ENCODE data around the gene GDF11. TPM values are rescaled to one million over a fixed set of nuclear protein-coding genes. Genes with fewer than 3 reads are reported as not detected.

GDF11 gene
- total RNA-seq, 1 experiment from 2014 or later, result 5.3 TPM

DNA sequence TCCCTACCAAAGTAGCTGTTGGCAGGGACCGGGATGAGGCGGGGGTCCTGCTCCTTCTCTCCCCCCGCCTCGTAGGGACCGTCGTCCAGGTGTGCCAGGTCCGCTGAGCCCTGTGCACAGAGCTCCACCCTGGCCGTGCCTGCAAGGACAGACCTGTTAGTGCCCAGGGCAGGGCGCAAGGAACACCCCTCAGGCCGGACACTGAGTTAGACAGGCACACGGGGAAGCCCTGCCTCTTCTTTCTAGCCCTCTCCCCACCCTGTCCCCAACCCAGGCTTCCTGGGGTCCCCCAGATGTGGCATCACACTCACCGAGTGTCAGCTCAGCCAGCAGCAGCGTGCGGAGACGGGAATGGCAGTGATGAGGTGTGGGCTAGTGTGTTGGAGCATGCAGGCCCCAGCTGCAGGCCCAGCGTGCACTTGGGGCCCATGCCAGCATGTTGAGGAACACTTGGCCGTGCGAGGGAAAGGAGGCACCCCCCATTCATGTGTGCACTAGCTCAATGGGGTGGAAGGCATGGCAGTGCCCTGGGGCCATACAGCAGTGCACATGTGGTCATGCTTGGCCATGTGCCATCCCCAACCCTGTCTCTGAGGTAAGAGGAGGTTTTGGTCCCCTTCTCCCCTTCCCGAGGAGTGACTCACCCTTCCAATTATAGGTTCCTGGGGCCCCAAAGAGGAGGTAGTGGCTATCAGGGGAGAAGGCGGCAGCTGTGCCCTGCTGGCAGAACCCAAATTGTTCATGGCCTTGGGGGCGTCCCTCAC lies 42.5 kb upstream of the GDF11 start:
- no peak overlapping the region for H2AFZ ChIP-seq (ENCODE audit: low read depth, low read length, poor library complexity, severe bottlenecking)
- CTCF ChIA-PET, result interaction anchor here (1.2 kb wide), 1 partner anchor 36 kb away, joined by 3 read pairs; no protein-coding TSS in a partner anchor
- H3K4me3 ChIP-seq (replicated peaks in 1 of 2; ENCODE audit: low read depth in 1 of 2, low read length in 2 of 2), result no peak overlapping the region
- H3K27me3 ChIP-seq (ENCODE audit: insufficient read depth, low read length), result no peaks in the 10 kb centered on the region
- no peak overlapping the region for H3K9ac ChIP-seq (ENCODE audit: low read length)
- no peak for DNase-seq (ENCODE audit: low read depth, low spot score)
- no peaks in the 10 kb centered on the region for H3K9me3 ChIP-seq (ENCODE audit: control insufficient read depth in 1 of 2, insufficient read depth in 1 of 2, low read depth in 1 of 2, low read length in 2 of 2)
- no peaks in the 10 kb centered on the region for H3K79me2 ChIP-seq (ENCODE audit: insufficient read depth, low read length)
- intact Hi-C loops (cut with micrococcal nuclease), result no loop called here
- H3K4me1 ChIP-seq (ENCODE audit: control insufficient read depth in 1 of 2, insufficient read depth in 2 of 2, low read length in 2 of 2), result peaks cover 0 to 4% of the 10 kb centered on the region in 2 experiments; a peak in 1 of 4 replicates
- no peaks in the 10 kb centered on the region for H3K36me3 ChIP-seq (ENCODE audit: control insufficient read depth in 1 of 2, insufficient read depth in 2 of 2, low read length in 2 of 2)
- H3K4me2 ChIP-seq (ENCODE audit: low read length), result no peak overlapping the region
- RAD21 ChIA-PET (ENCODE audit: low non-redundant PET in 1 of 2, low total read pairs in 2 of 2, uncharacterized antibody in 2 of 2, unreplicated experiment in 2 of 2), result no interaction called here
- no TSS peak for BruUV-seq (replicated peaks)
- H3K9me2 ChIP-seq (ENCODE audit: insufficient read depth), result no peaks in the 10 kb centered on the region
- TF ChIP-seq EGR1 (IDR thresholded peaks at IDR 0.05; ENCODE audit: low read depth) (no peak), REST (IDR thresholded peaks at IDR 0.05; ENCODE audit: low read depth) (no peak), RAD21 (IDR thresholded peaks at IDR 0.05; ENCODE audit: low read depth) (no peak), SRF (IDR thresholded peaks at IDR 0.05; ENCODE audit: low read depth) (no peak), CBX3 (IDR thresholded peaks at IDR 0.05; ENCODE audit: low read depth) (no peak)
- POLR2A ChIA-PET, result no interaction called here
- H3K27ac ChIP-seq (ENCODE audit: low read depth, low read length), result no peak overlapping the region
- no peak for ATAC-seq
- H4K20me1 ChIP-seq (ENCODE audit: insufficient read depth), result no peaks in the 10 kb centered on the region

DNA sequence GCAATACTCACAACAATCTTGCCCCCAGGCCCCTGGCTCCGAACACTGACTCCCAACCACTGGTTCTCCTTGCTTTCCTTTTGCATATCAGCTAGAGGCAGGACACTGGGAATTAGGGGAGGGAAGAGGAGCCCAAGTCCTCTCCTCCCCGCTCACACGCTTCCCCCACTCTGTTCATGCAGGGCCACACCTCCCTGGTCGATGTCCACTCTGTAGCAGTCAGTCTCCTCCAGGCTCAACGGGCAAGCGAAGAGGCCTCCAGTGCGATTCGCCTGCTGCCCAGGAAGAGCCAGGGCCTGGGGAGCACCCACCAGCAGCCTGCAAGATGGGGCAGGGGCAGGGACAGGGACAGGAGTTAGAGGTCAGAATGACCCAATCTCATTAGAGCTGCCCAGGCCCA lies 40.1 kb upstream of the GDF11 start:
- BruUV-seq (replicated peaks), result no TSS peak
- RAD21 ChIA-PET (ENCODE audit: low non-redundant PET in 1 of 2, low total read pairs in 2 of 2, uncharacterized antibody in 2 of 2, unreplicated experiment in 2 of 2), result no interaction called here
- Histone ChIP-seq H3K4me2 (ENCODE audit: low read length) (no peak overlapping the region), H3K4me1 (ENCODE audit: control insufficient read depth in 1 of 2, insufficient read depth in 2 of 2, low read length in 2 of 2) (peaks cover 0 to 10% of the 10 kb centered on the region in 2 experiments; a peak in 1 of 4 replicates), H2AFZ (ENCODE audit: low read depth, low read length, poor library complexity, severe bottlenecking) (no peak overlapping the region), H3K27ac (ENCODE audit: low read depth, low read length) (no peak overlapping the region), H3K9ac (ENCODE audit: low read length) (no peak overlapping the region), H3K27me3 (ENCODE audit: insufficient read depth, low read length) (no peaks in the 10 kb centered on the region), H3K9me3 (ENCODE audit: control insufficient read depth in 1 of 2, insufficient read depth in 1 of 2, low read depth in 1 of 2, low read length in 2 of 2) (no peaks in the 10 kb centered on the region), H3K9me2 (ENCODE audit: insufficient read depth) (no peaks in the 10 kb centered on the region), H3K79me2 (ENCODE audit: insufficient read depth, low read length) (no peaks in the 10 kb centered on the region), H4K20me1 (ENCODE audit: insufficient read depth) (no peaks in the 10 kb centered on the region), H3K36me3 (ENCODE audit: control insufficient read depth in 1 of 2, insufficient read depth in 2 of 2, low read length in 2 of 2) (no peaks in the 10 kb centered on the region), H3K4me3 (replicated peaks in 1 of 2; ENCODE audit: low read depth in 1 of 2, low read length in 2 of 2) (no peak overlapping the region)
- ATAC-seq (no peak), DNase-seq (ENCODE audit: low read depth, low spot score) (no peak)
- CTCF ChIA-PET, result no interaction called here
- intact Hi-C loops (cut with micrococcal nuclease), result no loop called here
- TF ChIP-seq SRF (IDR thresholded peaks at IDR 0.05; ENCODE audit: low read depth) (no peak), SIN3A (IDR thresholded peaks at IDR 0.05; ENCODE audit: low read depth) (no peak)
- TF ChIP-seq, protein P1, sequence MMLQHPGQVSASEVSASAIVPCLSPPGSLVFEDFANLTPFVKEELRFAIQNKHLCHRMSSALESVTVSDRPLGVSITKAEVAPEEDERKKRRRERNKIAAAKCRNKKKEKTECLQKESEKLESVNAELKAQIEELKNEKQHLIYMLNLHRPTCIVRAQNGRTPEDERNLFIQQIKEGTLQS (IDR thresholded peaks at IDR 0.05), result no peak
- TF ChIP-seq, protein P2, sequence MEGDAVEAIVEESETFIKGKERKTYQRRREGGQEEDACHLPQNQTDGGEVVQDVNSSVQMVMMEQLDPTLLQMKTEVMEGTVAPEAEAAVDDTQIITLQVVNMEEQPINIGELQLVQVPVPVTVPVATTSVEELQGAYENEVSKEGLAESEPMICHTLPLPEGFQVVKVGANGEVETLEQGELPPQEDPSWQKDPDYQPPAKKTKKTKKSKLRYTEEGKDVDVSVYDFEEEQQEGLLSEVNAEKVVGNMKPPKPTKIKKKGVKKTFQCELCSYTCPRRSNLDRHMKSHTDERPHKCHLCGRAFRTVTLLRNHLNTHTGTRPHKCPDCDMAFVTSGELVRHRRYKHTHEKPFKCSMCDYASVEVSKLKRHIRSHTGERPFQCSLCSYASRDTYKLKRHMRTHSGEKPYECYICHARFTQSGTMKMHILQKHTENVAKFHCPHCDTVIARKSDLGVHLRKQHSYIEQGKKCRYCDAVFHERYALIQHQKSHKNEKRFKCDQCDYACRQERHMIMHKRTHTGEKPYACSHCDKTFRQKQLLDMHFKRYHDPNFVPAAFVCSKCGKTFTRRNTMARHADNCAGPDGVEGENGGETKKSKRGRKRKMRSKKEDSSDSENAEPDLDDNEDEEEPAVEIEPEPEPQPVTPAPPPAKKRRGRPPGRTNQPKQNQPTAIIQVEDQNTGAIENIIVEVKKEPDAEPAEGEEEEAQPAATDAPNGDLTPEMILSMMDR (IDR thresholded peaks at IDR 0.05 in 2 of 3, conservative IDR thresholded peaks at IDR 0.05 in 1 of 3; ENCODE audit: borderline replicate concordance in 1 of 3, insufficient read depth in 1 of 3, low read depth in 2 of 3, low read length in 2 of 3), result no peak
- POLR2A ChIA-PET, result no interaction called here
